Astrocyte of the spinal cord (primary cell): Measurements from ENCODE around the gene MRPL51.
"Not testable (repeated sequence)": the region's sequence is repeated elsewhere in the genome, so short reads cannot be mapped to it uniquely, and the experiment has no call there.

Experiments used
- DNase-seq: peaks from one replicate; pipeline ENCODE4 v3.0.0; 2011; ENCODE audit warnings: low read depth, low spot score
- H3K4me3 ChIP-seq: 2 replicates; pipeline ENCODE4 v1.5.1; 2011; ENCODE audit warnings: low read depth, mild to moderate bottlenecking, low read length, moderate library complexity
- CTCF ChIP-seq: IDR thresholded peaks from 2 replicates; pipeline ENCODE4 v1.5.1; 2012; ENCODE audit warnings: low read depth, mild to moderate bottlenecking, low read length, inconsistent platforms
- in situ Hi-C: cut with HindIII; loops from 2 replicates; pipeline ENCODE4 v1.10.0; 2017; ENCODE audit warnings: low sequenced_read_pairs

MRPL51 gene

GRCh38 chr12:6469609-6470374 lies 23.3 kb downstream of the MRPL51 start:
- in situ Hi-C loops: loop anchor here (25.0 kb wide), 1 partner anchor 157 kb away; the partner anchor contains the start of gene PLEKHG6
- peak overlapping the region; percentile 64 for H3K4me3 ChIP-seq
- no peak for DNase-seq
- no peak for TF ChIP-seq CTCF

GRCh38 chr12:6469092-6469491 lies 24.0 kb downstream of the MRPL51 start:
- no peak for TF ChIP-seq CTCF
- no peak overlapping the region for H3K4me3 ChIP-seq
- in situ Hi-C loops: loop anchor here (25.0 kb wide), 1 partner anchor 157 kb away; the partner anchor contains the start of gene PLEKHG6
- no peak for DNase-seq

GRCh38 chr12:6468283-6468575 lies 24.8 kb downstream of the MRPL51 start:
- TF ChIP-seq CTCF: no peak
- DNase-seq: peak; percentile 24

GRCh38 chr12:6467571-6468282 lies 25.3 kb downstream of the MRPL51 start:
- in situ Hi-C loops: loop anchor here (25.0 kb wide), 1 partner anchor 155 kb away; the partner anchor contains the start of gene PLEKHG6
- not testable (repeated sequence) for H3K4me3 ChIP-seq, DNase-seq

More at GRCh38 chr12:6468283-6468575, 24.8 kb downstream of the MRPL51 start:
- in situ Hi-C loops: loop anchor here (25.0 kb wide), 1 partner anchor 156 kb away; the partner anchor contains the start of gene PLEKHG6
- no peak overlapping the region for H3K4me3 ChIP-seq

GRCh38 chr12:6466751-6467150 lies 26.3 kb downstream of the MRPL51 start:
- not testable (repeated sequence) for H3K4me3 ChIP-seq
- in situ Hi-C loops: loop anchor here (25.0 kb wide), 1 partner anchor 154 kb away; the partner anchor contains the start of gene PLEKHG6

GRCh38 chr12:6466184-6466573 lies 26.9 kb downstream of the MRPL51 start:
- H3K4me3 ChIP-seq: no peak overlapping the region
- DNase-seq: no peak
- in situ Hi-C loops: loop anchor here (25.0 kb wide), 1 partner anchor 154 kb away; the partner anchor contains the start of gene PLEKHG6
- no peak for TF ChIP-seq CTCF

More at GRCh38 chr12:6466751-6467150, 26.3 kb downstream of the MRPL51 start:
- DNase-seq: not testable (repeated sequence)

- DNase-seq: peak; percentile 70
- peak; percentile 95 for TF ChIP-seq CTCF
- in situ Hi-C loops: loop anchor here (25.0 kb wide), 1 partner anchor 153 kb away; the partner anchor contains the start of gene PLEKHG6
- no peak overlapping the region for H3K4me3 ChIP-seq
These were observed 27.4 kb downstream of the MRPL51 start for GRCh38 chr12:6465467-6466183.
